ENCODE measurements around the gene TMEM238. TPM values are rescaled to one million over a fixed set of nuclear protein-coding genes. Genes with fewer than 3 reads are reported as not detected.
A peak's percentile ranks its signal among the peaks of the same experiment; 100 is the strongest.

TMEM238 gene
- total RNA-seq, 1 experiment from 2014 or later, result not detected

DNA sequence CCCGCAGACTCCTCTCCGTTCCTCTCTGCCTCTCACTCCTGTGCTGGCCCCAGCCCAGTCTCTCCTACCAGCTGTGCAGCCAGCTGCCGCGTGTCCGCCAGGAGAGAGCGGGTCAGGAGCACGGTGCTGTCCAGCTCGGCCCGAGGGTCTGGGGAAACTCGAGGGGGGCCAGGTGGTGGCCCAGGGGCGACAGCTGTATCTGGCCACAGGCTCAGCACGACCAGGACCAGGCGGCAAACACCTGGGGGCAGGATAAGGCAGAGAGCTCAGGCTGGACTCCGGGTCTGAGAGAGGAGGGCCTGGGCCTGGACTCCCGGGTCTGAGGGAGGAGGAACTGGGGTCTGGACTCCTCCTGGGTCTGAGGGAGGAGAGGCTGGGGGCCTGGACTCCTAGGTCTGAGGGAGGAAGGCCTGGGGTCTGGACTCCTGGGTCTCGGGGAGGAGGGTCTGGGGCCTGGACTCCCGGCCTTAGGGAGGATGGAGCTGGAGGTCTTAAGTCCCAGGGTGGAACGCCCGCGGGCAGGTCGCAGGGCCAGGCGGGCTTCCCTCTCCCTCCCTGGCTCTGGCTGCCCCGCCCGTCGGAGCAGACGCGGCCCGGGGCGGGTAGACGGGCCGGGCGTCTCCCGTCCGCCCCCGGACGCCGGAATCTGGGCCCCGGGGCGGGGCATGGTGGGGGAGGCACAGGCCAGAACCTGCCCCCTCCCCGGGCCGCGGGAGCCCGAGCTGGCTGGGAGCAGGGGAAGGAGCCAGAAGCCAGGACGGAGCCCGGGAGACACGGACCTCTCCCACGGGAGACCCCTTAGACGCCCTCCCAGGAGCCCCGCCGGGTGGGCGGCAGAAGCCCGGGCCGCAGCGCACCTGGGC, 15.2 kb downstream of the TMEM238 start:
- no peak for DNase-seq (ENCODE audit: low read depth, low spot score)
- in situ Hi-C loops (cut with HindIII; ENCODE audit: low pct_unique_long_range_greater_than_20kb, low sequenced_read_pairs), result no loop called here

DNA sequence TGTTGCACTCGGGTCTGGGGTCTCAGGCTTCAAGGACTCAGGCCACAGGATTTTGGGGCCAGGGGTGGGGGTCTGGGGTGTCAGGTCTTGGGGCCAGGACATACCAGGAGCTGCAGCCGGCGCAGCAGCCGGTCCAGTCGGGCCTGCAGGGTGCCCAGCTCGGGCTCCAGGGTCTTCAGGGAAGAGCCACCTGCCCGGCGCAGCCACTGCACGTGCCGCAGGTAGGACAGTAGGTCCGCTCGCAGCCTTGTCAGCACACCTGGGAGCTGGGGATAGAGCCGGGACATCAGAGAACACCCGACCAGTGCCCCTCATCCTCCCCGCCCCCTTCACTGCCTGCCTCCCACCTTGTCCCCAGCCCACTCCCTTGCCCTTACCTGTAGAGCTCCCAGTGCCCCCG, 16.0 kb downstream of the TMEM238 start:
- DNase-seq (ENCODE audit: low read depth, low spot score), result no peak
- in situ Hi-C loops (cut with HindIII; ENCODE audit: low pct_unique_long_range_greater_than_20kb, low sequenced_read_pairs), result no loop called here

- DNase-seq (ENCODE audit: low read depth, low spot score), result no peak
- in situ Hi-C loops (cut with HindIII; ENCODE audit: low pct_unique_long_range_greater_than_20kb, low sequenced_read_pairs), result no loop called here
These were observed 17.3 kb downstream of the TMEM238 start for GRCh38 chr19:55366790-55367189.

- in situ Hi-C loops (cut with HindIII; ENCODE audit: low pct_unique_long_range_greater_than_20kb, low sequenced_read_pairs), result no loop called here
These were observed 18.1 kb downstream of the TMEM238 start for GRCh38 chr19:55365964-55366363.

DNA sequence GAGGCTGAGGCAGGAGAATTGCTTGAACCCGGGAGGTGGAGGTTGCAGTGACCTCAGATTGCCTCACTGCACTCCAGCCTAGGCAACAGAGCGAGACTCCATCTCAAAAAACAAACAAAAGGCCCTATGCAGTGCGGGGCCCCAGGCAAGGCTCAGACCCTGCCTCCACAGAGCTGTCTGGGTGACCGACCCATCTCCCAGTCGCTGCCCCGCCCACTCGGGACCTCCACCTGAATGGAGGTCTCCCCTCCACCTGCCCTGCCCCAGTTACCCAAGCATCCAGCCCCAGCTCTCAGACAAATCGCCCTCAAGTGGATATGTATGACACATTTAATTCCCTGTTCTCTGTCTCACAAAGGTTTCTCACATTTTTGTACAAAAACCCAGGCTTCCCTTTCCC, 18.8 kb downstream of the TMEM238 start:
- DNase-seq (ENCODE audit: low read depth, low spot score), result no peak
- in situ Hi-C loops (cut with HindIII; ENCODE audit: low pct_unique_long_range_greater_than_20kb, low sequenced_read_pairs), result no loop called here

More at GRCh38 chr19:55365964-55366363, 18.1 kb downstream of the TMEM238 start:
- no peak for DNase-seq (ENCODE audit: low read depth, low spot score)

DNA sequence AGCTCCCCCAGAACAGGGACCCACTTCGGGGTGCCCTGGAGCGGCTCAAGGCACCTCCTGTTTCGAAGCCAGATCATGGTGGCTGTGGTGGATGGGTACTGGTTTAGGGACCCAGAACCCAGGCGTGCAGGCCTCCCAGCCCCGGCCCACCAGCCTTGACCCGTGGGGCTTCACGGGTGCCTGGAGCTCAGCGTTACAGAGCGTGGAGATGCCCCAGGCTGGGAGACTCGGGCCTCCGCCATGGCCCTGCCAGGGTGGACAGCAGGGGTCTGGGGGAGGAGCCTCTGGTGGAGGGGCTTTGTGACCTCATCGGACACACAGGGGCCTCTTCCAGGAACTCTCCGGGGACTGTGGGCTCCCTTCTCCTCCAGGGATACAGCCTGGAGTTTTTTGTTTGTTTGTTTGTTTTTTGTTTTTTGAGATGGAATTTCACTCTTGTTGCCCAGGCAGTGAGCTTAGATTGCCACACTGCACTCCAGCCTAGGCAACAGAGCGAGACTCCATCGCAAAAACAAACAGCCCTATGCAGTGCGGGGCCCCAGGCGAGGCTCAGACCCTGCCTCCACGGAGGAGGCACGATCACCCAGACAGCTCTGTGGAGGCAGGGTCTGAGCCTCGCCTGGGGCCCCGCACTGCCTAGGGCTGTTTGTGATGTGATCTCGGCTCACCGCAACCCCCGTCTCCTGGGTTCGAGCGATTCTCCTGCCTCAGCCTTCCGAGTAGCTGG, 20.9 kb downstream of the TMEM238 start, which contains the start of gene GARIN5B:
Gene GARIN5B, minus strand, starts transcription at position 271 of the 727 bp plus-strand sequence. Its CDS starts 194 bp downstream, at position 77.
- in situ Hi-C loops (cut with HindIII; ENCODE audit: low pct_unique_long_range_greater_than_20kb, low sequenced_read_pairs), result no loop called here

DNA sequence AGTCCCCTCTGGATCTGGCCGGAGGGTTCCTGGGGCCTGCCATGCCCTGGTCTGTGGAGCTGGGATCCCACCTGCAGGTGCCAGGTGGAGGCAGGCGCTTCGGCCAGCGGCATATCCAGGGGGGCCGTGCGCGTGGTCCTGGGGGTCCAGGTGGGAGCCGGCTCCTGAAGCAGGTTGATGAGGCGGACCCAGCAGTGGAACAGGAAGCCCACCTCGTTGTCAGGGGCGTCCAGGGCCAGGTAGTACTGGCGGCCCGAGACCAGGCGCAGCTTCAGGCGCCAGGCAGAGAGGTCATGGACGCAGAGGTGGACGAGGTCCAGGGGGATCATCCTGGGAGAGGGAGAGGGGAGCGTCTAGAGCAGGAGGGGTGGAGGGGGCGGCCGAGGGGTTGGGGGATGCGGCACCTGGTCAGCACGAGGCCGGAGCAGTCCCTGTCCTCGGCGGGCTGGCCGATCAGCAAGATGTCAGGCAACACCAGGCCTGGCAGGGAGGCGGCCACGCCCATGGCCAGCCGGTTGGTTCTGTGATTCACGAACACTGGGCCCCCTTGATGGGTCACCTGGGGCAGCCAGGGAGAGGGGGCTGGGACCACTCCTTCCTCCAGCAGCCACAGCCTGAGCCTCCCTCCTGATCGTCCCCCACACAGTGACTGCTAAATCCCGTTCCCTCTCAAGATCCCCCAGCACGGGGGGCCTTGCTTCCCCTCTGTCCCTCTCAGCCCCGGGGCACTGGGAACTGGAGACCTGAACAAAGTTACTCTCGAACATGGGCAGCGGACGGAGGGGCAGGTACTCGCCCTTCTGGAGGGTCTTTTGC, 21.7 kb downstream of the TMEM238 start:
- in situ Hi-C loops (cut with HindIII; ENCODE audit: low pct_unique_long_range_greater_than_20kb, low sequenced_read_pairs), result no loop called here
- DNase-seq (ENCODE audit: low read depth, low spot score), result no peak

More for the DNA sequence above, 20.9 kb downstream of the TMEM238 start, which contains the start of gene GARIN5B:
- DNase-seq (ENCODE audit: low read depth, low spot score), result no peak

DNA sequence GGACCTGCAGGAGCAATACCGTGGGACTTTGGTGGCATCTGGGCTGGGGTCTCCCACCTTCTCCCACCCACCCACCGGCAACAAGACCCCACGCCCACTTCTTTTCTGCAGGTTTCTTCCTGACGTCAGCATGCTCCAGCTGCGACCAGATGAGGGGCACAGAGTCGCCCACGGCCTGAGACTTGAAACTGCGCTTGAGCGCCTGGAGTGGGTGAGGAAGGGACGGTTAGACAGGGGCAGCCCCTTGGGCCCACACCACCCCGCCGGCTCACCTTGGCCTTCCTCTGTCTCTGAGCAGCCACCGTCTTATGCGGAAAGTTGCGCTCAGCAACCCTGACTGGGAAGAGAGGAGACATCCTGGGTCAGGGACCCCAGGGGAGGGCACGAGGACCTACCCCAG, 23.2 kb downstream of the TMEM238 start:
- in situ Hi-C loops (cut with HindIII; ENCODE audit: low pct_unique_long_range_greater_than_20kb, low sequenced_read_pairs), result no loop called here
- DNase-seq (ENCODE audit: low read depth, low spot score), result no peak

GRCh38 chr19:55358943-55359908, 24.9 kb downstream of the TMEM238 start:
- DNase-seq (ENCODE audit: low read depth, low spot score), result no peak
- in situ Hi-C loops (cut with HindIII; ENCODE audit: low pct_unique_long_range_greater_than_20kb, low sequenced_read_pairs), result no loop called here

DNA sequence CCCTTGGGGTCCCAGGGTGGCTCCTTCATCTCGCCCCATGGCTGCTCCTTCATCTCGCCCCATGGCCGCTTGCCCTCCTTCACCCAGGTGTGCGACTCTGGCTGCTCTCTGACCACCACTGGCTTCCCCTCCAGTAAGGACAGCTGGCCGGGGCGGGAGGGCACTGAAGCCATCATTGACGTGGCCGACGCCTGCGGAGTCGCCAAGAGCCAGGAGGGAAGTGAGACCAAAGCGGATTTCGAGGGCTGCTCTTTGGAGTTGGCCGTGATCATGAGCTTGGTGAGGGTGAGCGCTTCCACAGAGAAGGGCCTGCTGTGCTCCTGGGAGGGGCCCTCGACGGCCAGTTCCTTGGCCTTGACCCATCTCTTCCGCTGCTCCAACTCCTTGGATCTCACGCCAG, 25.6 kb downstream of the TMEM238 start:
- DNase-seq (ENCODE audit: low read depth, low spot score), result no peak
- in situ Hi-C loops (cut with HindIII; ENCODE audit: low pct_unique_long_range_greater_than_20kb, low sequenced_read_pairs), result no loop called here

- no peak for DNase-seq (ENCODE audit: low read depth, low spot score)
- in situ Hi-C loops (cut with HindIII; ENCODE audit: low pct_unique_long_range_greater_than_20kb, low sequenced_read_pairs), result no loop called here
These were observed 28.8 kb downstream of the TMEM238 start for GRCh38 chr19:55355213-55355821.

DNA sequence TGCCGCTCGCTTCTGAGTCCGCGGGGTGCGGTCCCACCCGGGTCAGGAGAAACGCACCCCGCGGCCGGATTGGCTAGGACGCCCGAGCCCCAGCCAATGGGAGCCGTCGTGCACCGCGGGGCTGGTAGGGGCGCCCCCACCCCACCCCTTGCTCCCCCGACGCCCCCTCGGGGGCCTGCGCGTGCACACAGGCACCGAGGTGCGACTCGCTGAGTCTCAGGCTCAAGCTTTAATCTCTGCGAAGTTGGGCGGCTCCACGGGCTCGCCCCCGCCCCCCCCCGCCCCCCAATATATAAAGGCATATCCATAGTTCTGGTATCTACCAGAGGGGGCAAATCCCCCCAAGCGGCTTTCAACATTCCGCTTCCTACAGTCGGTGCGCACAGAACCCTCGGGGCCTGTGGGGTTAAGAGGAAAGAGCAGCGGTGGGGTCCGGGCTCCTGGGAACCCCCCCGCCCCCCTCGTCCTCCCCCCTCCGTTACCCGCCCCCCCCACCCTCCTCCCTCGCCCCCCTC, 29.3 kb downstream of the TMEM238 start, which contains the start of gene COX6B2:
Gene COX6B2, minus strand, starts transcription at position 22 of the 515 bp plus-strand sequence. CDS start 198 bp downstream, outside the sequence.
- in situ Hi-C loops (cut with HindIII; ENCODE audit: low pct_unique_long_range_greater_than_20kb, low sequenced_read_pairs), result no loop called here
- no peak for DNase-seq (ENCODE audit: low read depth, low spot score)

DNA sequence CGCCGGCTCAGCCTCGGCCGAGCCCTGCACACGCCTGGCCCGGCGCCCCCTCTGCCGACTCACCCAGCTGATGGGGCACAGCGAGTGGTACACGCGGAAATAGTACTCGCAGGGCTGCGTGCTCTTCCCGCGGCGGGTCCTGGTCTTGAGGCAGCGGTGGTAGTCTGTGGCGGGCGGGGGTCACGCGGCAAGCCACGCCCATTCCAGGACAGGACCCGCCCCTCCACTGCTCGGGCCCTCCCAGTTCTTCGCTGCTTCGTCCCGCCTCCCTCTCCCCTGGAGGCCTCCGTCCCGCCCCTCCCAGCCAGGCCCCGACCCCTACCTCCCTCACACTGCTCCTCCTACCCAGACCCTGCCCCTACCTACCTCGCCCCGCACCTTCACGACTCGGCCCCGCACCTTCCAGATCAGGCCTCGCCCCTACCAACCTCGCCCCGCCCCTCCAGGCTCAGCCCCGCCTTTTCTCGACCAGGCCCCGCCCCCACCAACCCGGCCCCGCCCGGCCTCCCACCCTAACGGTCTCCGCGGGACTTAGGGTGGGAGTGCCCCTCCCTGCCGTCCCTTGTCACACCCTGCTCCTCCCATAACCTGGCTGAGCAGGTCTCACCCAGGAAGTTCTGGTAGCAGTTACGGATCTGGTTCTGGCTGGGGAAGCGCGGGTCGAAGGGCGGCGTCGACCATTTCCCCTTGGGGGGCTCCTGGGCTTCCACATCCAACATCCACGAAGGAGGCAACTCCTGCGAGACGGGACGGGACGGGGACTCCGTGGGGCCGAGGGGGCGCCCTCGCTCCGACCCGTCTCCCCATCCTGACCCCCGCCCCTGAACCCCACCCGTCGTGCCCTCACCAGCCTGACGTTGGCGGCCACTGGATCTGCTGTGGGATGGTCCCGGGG, 30.0 kb downstream of the TMEM238 start:
- peak; percentile 58 for DNase-seq (ENCODE audit: low read depth, low spot score)
- in situ Hi-C loops (cut with HindIII; ENCODE audit: low pct_unique_long_range_greater_than_20kb, low sequenced_read_pairs), result no loop called here

GRCh38 chr19:55353356-55353802, 30.7 kb downstream of the TMEM238 start:
- in situ Hi-C loops (cut with HindIII; ENCODE audit: low pct_unique_long_range_greater_than_20kb, low sequenced_read_pairs), result no loop called here

GRCh38 chr19:55352549-55353145, 31.4 kb downstream of the TMEM238 start:
- no peak for DNase-seq (ENCODE audit: low read depth, low spot score)
- in situ Hi-C loops (cut with HindIII; ENCODE audit: low pct_unique_long_range_greater_than_20kb, low sequenced_read_pairs), result no loop called here

More at GRCh38 chr19:55353356-55353802, 30.7 kb downstream of the TMEM238 start:
- DNase-seq (ENCODE audit: low read depth, low spot score), result no peak
